Breast epithelium (tissue), 4 donors: Measurements from ENCODE around the gene ITGAL. TPM values are rescaled to one million over a fixed set of nuclear protein-coding genes. Genes with fewer than 3 reads are reported as not detected.

ENCODE experiments used
- DNase-seq, 2 donors: peaks; one replicate each; pipeline ENCODE4 v3.0.0-alpha.2; 2019; ENCODE audit warnings: low spot score in 2 of 2
- H3K27ac ChIP-seq, 2 donors: fragments of 200-600 bp; sonication (generic) in 1 of 2; one replicate each; pipeline ENCODE4 v1.5.1; 2016 to 2019; ENCODE audit warnings: mild to moderate bottlenecking in 1 of 2
- H3K27me3 ChIP-seq, 2 donors: fragments of 200-600 bp; sonication (generic) in 1 of 2; one replicate each; pipeline versions ENCODE4 v1.5.1 to v1.6.0; 2017 to 2019; ENCODE audit warnings: control low read depth in 1 of 2, mild to moderate bottlenecking in 1 of 2
- H3K36me3 ChIP-seq: fragments of 200-600 bp; one replicate; pipeline ENCODE4 v1.5.1; 2019
- H3K4me1 ChIP-seq, 2 donors: fragments of 200-600 bp; sonication (generic); one replicate each; pipeline ENCODE4 v1.5.1; 2016 to 2019; ENCODE audit warnings: control low read depth in 1 of 2
- H3K4me3 ChIP-seq, 3 donors: fragments of 200-600 bp; sonication (generic); 1 replicate in 2 of 3; 2 replicates in 1 of 3; pipeline ENCODE4 v1.5.1; 2016 to 2019; ENCODE audit warnings: mild to moderate bottlenecking in 3 of 3, moderate library complexity in 2 of 3
- H3K9me3 ChIP-seq, 2 donors: fragments of 200-600 bp; sonication (generic) in 1 of 2; one replicate each; pipeline ENCODE4 v1.5.1; 2016 to 2019; ENCODE audit warnings: control low read depth in 1 of 2
- POLR2A ChIP-seq: fragments of 450-650 bp; IDR thresholded peaks from one replicate; pipeline ENCODE4 v1.6.1; 2016; ENCODE audit warnings: antibody characterized with exemption, mild to moderate bottlenecking, moderate library complexity
- POLR2AphosphoS5 ChIP-seq, 3 donors: sonication (generic); formaldehyde crosslinking; IDR thresholded peaks; one replicate each; pipeline ENCODE4 v1.6.1; 2017; ENCODE audit warnings: antibody characterized with exemption in 3 of 3
- intact Hi-C: fragments of 100-400 bp; cut with DNase I; formaldehyde crosslinking; loops from one replicate; pipeline ENCODE4 v1.15.1; 2023; ENCODE audit warnings: low total_unique reads
- total RNA-seq, 3 donors: library from RNA; depleted of rRNA; stranded (reverse); fragments of >200 nt; gene quantifications; one replicate each; pipeline ENCODE4 v1.1.0, GENCODE V29; 2016
- TF ChIP-seq, protein P1 (sequence below), 3 donors: fragments of 450-650 bp; IDR thresholded peaks; one replicate each; pipeline ENCODE4 v1.5.1; 2016 to 2017; ENCODE audit warnings: antibody characterized with exemption in 3 of 3, mild to moderate bottlenecking in 3 of 3, moderate library complexity in 3 of 3

Gene ITGAL
- total RNA-seq, 3 donors from 2014 or later = 2.3 to 5.7 (median 2.4) TPM

DNA sequence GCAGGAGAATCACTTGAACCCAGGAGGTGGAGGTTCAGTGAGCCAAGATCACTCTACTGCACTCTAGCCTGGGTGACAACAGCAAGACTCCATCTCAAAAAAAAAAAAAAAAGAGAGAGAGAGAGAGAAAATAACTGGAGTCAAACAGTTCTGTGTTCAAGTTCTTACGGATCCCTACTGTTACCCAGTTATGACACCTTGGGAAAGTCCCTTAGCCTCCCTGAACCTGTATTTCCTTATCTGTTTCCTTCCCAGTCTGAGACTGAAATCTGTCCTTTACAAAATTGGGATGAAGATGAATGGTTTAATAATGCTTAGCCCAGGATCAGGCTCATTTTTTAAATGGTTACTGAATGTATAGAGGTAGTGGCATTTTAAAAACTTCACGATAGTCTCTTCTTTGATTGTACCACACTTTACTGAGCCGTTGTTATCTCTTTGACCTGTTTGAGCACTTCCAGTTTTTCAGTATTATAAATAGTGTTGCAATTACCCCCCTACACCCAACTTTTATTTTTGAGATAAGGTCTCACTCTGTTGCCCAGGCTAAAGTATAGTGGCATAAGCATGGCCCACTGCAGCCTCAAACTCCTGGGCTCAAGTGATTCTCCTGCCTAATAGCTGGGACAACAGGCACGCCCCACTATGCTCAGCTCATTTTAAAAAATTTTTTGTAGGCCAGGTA is 36.7 kb downstream of the ITGAL start:
- Histone ChIP-seq H3K36me3 (no peaks in the 10 kb centered on the region), H3K4me1 (no peaks in the 10 kb centered on the region), H3K4me3 (no peak overlapping the region), H3K27me3 (no peaks in the 10 kb centered on the region), H3K9me3 (no peaks in the 10 kb centered on the region), H3K27ac (no peak overlapping the region)
- TF ChIP-seq POLR2AphosphoS5 (IDR thresholded peaks at IDR 0.05) = no peak
- TF ChIP-seq, protein P1, sequence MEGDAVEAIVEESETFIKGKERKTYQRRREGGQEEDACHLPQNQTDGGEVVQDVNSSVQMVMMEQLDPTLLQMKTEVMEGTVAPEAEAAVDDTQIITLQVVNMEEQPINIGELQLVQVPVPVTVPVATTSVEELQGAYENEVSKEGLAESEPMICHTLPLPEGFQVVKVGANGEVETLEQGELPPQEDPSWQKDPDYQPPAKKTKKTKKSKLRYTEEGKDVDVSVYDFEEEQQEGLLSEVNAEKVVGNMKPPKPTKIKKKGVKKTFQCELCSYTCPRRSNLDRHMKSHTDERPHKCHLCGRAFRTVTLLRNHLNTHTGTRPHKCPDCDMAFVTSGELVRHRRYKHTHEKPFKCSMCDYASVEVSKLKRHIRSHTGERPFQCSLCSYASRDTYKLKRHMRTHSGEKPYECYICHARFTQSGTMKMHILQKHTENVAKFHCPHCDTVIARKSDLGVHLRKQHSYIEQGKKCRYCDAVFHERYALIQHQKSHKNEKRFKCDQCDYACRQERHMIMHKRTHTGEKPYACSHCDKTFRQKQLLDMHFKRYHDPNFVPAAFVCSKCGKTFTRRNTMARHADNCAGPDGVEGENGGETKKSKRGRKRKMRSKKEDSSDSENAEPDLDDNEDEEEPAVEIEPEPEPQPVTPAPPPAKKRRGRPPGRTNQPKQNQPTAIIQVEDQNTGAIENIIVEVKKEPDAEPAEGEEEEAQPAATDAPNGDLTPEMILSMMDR (IDR thresholded peaks at IDR 0.05) = no peak
- TF ChIP-seq POLR2A = no peak
- intact Hi-C loops = no loop called here
- DNase-seq = no peak

DNA sequence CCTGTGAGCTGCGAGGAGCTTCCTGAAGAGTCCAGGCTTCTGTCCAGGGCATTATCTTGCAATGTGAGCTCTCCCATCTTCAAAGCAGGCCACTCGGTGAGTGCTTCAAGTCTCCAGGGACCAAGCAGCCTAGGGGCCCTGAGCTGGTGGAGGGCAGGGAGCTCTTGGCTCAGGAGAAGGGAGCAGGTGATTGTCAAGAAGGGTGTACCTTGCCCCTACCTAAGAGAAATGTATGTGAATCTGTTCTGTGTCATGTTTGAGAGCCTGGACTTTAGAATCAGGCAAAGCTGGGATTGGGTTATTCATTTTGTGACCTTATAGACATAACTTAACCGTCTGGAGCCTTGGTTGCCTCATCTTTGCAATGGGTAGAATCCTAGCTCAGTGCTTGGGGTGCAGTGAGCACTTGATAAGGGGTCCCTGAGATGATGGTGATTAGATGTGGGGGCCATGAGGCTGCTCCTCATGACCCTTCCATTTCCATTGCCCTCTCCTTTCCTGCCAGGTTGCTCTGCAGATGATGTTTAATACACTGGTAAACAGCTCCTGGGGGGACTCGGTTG is 37.9 kb downstream of the ITGAL start:
- TF ChIP-seq, protein P1 (IDR thresholded peaks at IDR 0.05) = no peak
- TF ChIP-seq POLR2A = no peak
- no peak for TF ChIP-seq POLR2AphosphoS5 (IDR thresholded peaks at IDR 0.05)
- DNase-seq = no peak
- no peaks in the 10 kb centered on the region for H3K36me3 ChIP-seq
- H3K9me3 ChIP-seq = no peaks in the 10 kb centered on the region
- H3K4me3 ChIP-seq = no peak overlapping the region
- intact Hi-C loops = no loop called here
- H3K4me1 ChIP-seq = no peaks in the 10 kb centered on the region
- H3K27ac ChIP-seq = no peak overlapping the region
- H3K27me3 ChIP-seq = no peaks in the 10 kb centered on the region

- TF ChIP-seq, protein P1 (IDR thresholded peaks at IDR 0.05) = no peak
- TF ChIP-seq POLR2A (no peak), POLR2AphosphoS5 (IDR thresholded peaks at IDR 0.05) (no peak)
- no peaks in the 10 kb centered on the region for H3K36me3 ChIP-seq
- no peak overlapping the region for H3K27ac ChIP-seq
- H3K4me3 ChIP-seq = no peak overlapping the region
- no peaks in the 10 kb centered on the region for H3K27me3 ChIP-seq
- intact Hi-C loops = no loop called here
- H3K9me3 ChIP-seq = no peaks in the 10 kb centered on the region
- H3K4me1 ChIP-seq = no peaks in the 10 kb centered on the region
- no peak for DNase-seq
These were observed 39.0 kb downstream of the ITGAL start for GRCh38 chr16:30511509-30511908.

GRCh38 chr16:30515275-30515674 is 42.7 kb downstream of the ITGAL start:
- intact Hi-C loops = no loop called here
- TF ChIP-seq, protein P1 (IDR thresholded peaks at IDR 0.05) = no peak
- TF ChIP-seq POLR2A = no peak
- TF ChIP-seq POLR2AphosphoS5 (IDR thresholded peaks at IDR 0.05) = no peak

DNA sequence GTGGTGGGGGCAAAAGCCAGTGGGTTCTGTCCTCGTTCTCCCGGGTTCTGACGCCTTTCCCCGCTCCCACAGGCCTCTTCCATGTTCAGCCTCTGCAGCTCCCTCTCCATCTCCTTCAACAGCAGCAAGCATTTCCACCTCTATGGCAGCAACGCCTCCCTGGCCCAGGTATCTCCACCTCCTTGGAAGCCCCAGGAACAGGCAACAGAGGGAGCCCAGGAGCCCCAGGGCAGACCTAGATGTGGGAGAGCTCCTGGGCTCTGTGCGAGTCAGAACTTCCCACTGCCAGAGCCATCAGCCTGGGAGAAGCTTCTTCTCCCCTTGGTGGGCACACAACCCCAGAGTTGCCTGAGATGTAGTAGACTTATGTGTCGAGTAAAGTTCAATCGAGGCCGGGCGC is 46.0 kb downstream of the ITGAL start:
- TF ChIP-seq, protein P1 (IDR thresholded peaks at IDR 0.05) = no peak
- TF ChIP-seq POLR2AphosphoS5 (IDR thresholded peaks at IDR 0.05) (no peak), POLR2A (no peak)
- Histone ChIP-seq H3K4me3 (no peak overlapping the region), H3K27ac (no peak overlapping the region), H3K9me3 (no peaks in the 10 kb centered on the region), H3K27me3 (no peaks in the 10 kb centered on the region), H3K4me1 (no peaks in the 10 kb centered on the region), H3K36me3 (no peaks in the 10 kb centered on the region)
- DNase-seq = no peak
- intact Hi-C loops = no loop called here

More at GRCh38 chr16:30515275-30515674, 42.7 kb downstream of the ITGAL start:
- Histone ChIP-seq H3K27me3 (no peaks in the 10 kb centered on the region), H3K4me3 (no peak overlapping the region), H3K27ac (no peak overlapping the region), H3K36me3 (no peaks in the 10 kb centered on the region), H3K9me3 (no peaks in the 10 kb centered on the region), H3K4me1 (no peaks in the 10 kb centered on the region)
- DNase-seq = no peak
